KOPT-K1 (cell line): ENCODE measurements around the gene GAGE12H.
"Not testable (repeated sequence)": the region's sequence is repeated elsewhere in the genome, so short reads cannot be mapped to it uniquely, and the experiment has no call there.

ENCODE experiments used
- H3K27ac ChIP-seq: fragments of 200-600 bp; sonication (generic); 2 replicates; pipeline ENCODE4 v1.5.1; 2016; ENCODE audit warnings: antibody characterized with exemption, mild to moderate bottlenecking, low read depth, low read length; ENCODE audit not compliant: poor library complexity, severe bottlenecking
- H3K36me3 ChIP-seq: fragments of 200-600 bp; sonication (generic); 2 replicates; pipeline ENCODE4 v1.5.1; 2017; ENCODE audit warnings: antibody characterized with exemption, mild to moderate bottlenecking, low read length, moderate library complexity; ENCODE audit not compliant: insufficient read depth
- H3K9me3 ChIP-seq: fragments of 200-600 bp; sonication (generic); 2 replicates; pipeline ENCODE4 v1.5.1; 2017; ENCODE audit warnings: antibody characterized with exemption, low read length, mild to moderate bottlenecking; ENCODE audit not compliant: insufficient read depth, poor library complexity, severe bottlenecking

Gene GAGE12H

GRCh38 chrX:49579649-49580048 is at the start of gene GAGE12H:
Gene GAGE12H, plus strand, starts transcription at chrX:49579949. Its CDS starts 1,155 bp downstream, at chrX:49581104.
- not testable (repeated sequence) for H3K36me3 ChIP-seq, H3K9me3 ChIP-seq, H3K27ac ChIP-seq

- H3K27ac ChIP-seq, H3K36me3 ChIP-seq, H3K9me3 ChIP-seq: not testable (repeated sequence)
Observed at GRCh38 chrX:49531877-49532276, 47.9 kb upstream of the GAGE12H start, which contains the start of gene GAGE12C. Gene GAGE12C, plus strand, starts transcription at chrX:49532177. Its CDS starts 1,155 bp downstream, at chrX:49533332.

- H3K9me3 ChIP-seq, H3K27ac ChIP-seq, H3K36me3 ChIP-seq: not testable (repeated sequence)
Observed at GRCh38 chrX:49541433-49541832, 38.3 kb upstream of the GAGE12H start, which contains the start of gene GAGE12D. Gene GAGE12D, plus strand, starts transcription at chrX:49541733. Its CDS starts 1,155 bp downstream, at chrX:49542888.

GRCh38 chrX:49550989-49551388 is 28.8 kb upstream of the GAGE12H start, which contains the start of gene GAGE12E:
Gene GAGE12E, plus strand, starts transcription at chrX:49551289. Its CDS starts 1,155 bp downstream, at chrX:49552444.
- H3K27ac ChIP-seq, H3K9me3 ChIP-seq: not testable (repeated sequence)

GRCh38 chrX:49560542-49560941 is 19.2 kb upstream of the GAGE12H start, which contains the start of gene GAGE12F:
Gene GAGE12F, plus strand, starts transcription at chrX:49560842. Its CDS starts 1,155 bp downstream, at chrX:49561997.
- not testable (repeated sequence) for H3K36me3 ChIP-seq, H3K27ac ChIP-seq, H3K9me3 ChIP-seq

More at GRCh38 chrX:49550989-49551388, 28.8 kb upstream of the GAGE12H start, which contains the start of gene GAGE12E:
- not testable (repeated sequence) for H3K36me3 ChIP-seq

- not testable (repeated sequence) for H3K27ac ChIP-seq, H3K36me3 ChIP-seq, H3K9me3 ChIP-seq
Observed at GRCh38 chrX:49568728-49569127, 11.0 kb upstream of the GAGE12H start.

GRCh38 chrX:49569152-49569551 is 10.6 kb upstream of the GAGE12H start:
- H3K36me3 ChIP-seq, H3K27ac ChIP-seq, H3K9me3 ChIP-seq: not testable (repeated sequence)

GRCh38 chrX:49570100-49570499 is 9.6 kb upstream of the GAGE12H start, which contains the start of gene GAGE12G:
Gene GAGE12G, plus strand, starts transcription at chrX:49570400. Its CDS starts 1,155 bp downstream, at chrX:49571555.
- not testable (repeated sequence) for H3K27ac ChIP-seq, H3K36me3 ChIP-seq, H3K9me3 ChIP-seq

GRCh38 chrX:49589196-49589595 is 9.4 kb downstream of the GAGE12H start, which contains the start of gene GAGE2A:
Gene GAGE2A, plus strand, starts transcription at chrX:49589496. Its CDS starts 1,155 bp downstream, at chrX:49590651.
- H3K36me3 ChIP-seq, H3K27ac ChIP-seq, H3K9me3 ChIP-seq: not testable (repeated sequence)

GRCh38 chrX:49589769-49590478 is 10.2 kb downstream of the GAGE12H start:
- H3K27ac ChIP-seq, H3K9me3 ChIP-seq, H3K36me3 ChIP-seq: not testable (repeated sequence)

GRCh38 chrX:49590488-49590887 is 10.7 kb downstream of the GAGE12H start:
- H3K27ac ChIP-seq, H3K9me3 ChIP-seq, H3K36me3 ChIP-seq: not testable (repeated sequence)

GRCh38 chrX:49598720-49599119 is 19.0 kb downstream of the GAGE12H start, which contains the start of gene GAGE1:
Gene GAGE1, plus strand, starts transcription at chrX:49599020. Its CDS starts 1,155 bp downstream, at chrX:49600175.
- not testable (repeated sequence) for H3K9me3 ChIP-seq, H3K27ac ChIP-seq, H3K36me3 ChIP-seq

- no peaks in the 10 kb centered on the region for H3K9me3 ChIP-seq
- no peak overlapping the region for H3K27ac ChIP-seq
- H3K36me3 ChIP-seq = no peaks in the 10 kb centered on the region
Observed at GRCh38 chrX:49610718-49611310, 31.1 kb downstream of the GAGE12H start.

- no peaks in the 10 kb centered on the region for H3K36me3 ChIP-seq
- H3K27ac ChIP-seq = no peak overlapping the region
- H3K9me3 ChIP-seq = no peaks in the 10 kb centered on the region
Observed at GRCh38 chrX:49618574-49618973, 38.8 kb downstream of the GAGE12H start.

- H3K27ac ChIP-seq = no peak overlapping the region
- no peaks in the 10 kb centered on the region for H3K9me3 ChIP-seq
- H3K36me3 ChIP-seq = no peaks in the 10 kb centered on the region
Observed at GRCh38 chrX:49627086-49627777, 47.5 kb downstream of the GAGE12H start.
